ENCODE data around the gene OR10V1. TPM values are rescaled to one million over a fixed set of nuclear protein-coding genes. Genes with fewer than 3 reads are reported as not detected.

The OR10V1 gene
- total and polyA plus RNA-seq, 4 donors, result not detected

- peak; percentile 71 for DNase-seq (ENCODE audit: low spot score)
- under 1% methylated on average over 39 of the region's 39 CpGs for WGBS
- Histone ChIP-seq H3K4me3 (ENCODE audit: low read depth in 1 of 3, low read length in 3 of 3) (peak overlapping the region; percentile 70 to 93 (median 76)), H3K9ac (ENCODE audit: low read depth in 1 of 2, low read length in 2 of 2) (peak overlapping the region; percentile 88 to 90), H3K9me3 (ENCODE audit: control insufficient read depth in 4 of 4, low read length in 3 of 4) (no peaks in the 10 kb centered on the region), H3K36me3 (ENCODE audit: control insufficient read depth in 4 of 4, insufficient read depth in 3 of 4, low read depth in 1 of 4, low read length in 3 of 4) (peaks cover 7 to 24% (median 22%) of the 10 kb centered on the region in 4 donors), H3K27me3 (ENCODE audit: control insufficient read depth in 4 of 4, insufficient read depth in 4 of 4, low read length in 3 of 4) (no peaks in the 10 kb centered on the region), H3K4me1 (ENCODE audit: control insufficient read depth in 4 of 4, insufficient read depth in 4 of 4, low read length in 3 of 4) (peaks cover 0 to 35% (median 18%) of the 10 kb centered on the region in 4 donors), H3K27ac (ENCODE audit: low read depth in 1 of 2, low read length in 2 of 2) (peak overlapping the region; percentile 100)
- TF ChIP-seq JUND (IDR thresholded peaks at IDR 0.05) (no peak), HNF4A (conservative IDR thresholded peaks at IDR 0.05) (peak in 1 of 2 donors; percentile 1), YY1 (IDR thresholded peaks at IDR 0.05) (peak; percentile 13), ATF3 (IDR thresholded peaks at IDR 0.05) (no peak), TAF1 (conservative IDR thresholded peaks at IDR 0.05) (no peak), CTCF (IDR thresholded peaks at IDR 0.05; ENCODE audit: low read depth, low read length, missing input control) (peak; percentile 29), RXRA (IDR thresholded peaks at IDR 0.05) (peak; percentile 65 to 82), RAD21 (IDR thresholded peaks at IDR 0.05) (no peak), MAX (IDR thresholded peaks at IDR 0.05) (no peak), NR2F2 (IDR thresholded peaks at IDR 0.05) (no peak)
Observed at GRCh38 chr11:59668188-59668949, 45.3 kb downstream of the OR10V1 start.

- DNase-seq (ENCODE audit: low spot score), result no peak
- H3K4me1 ChIP-seq (ENCODE audit: control insufficient read depth in 4 of 4, insufficient read depth in 4 of 4, low read length in 3 of 4), result peaks cover 0 to 30% (median 17%) of the 10 kb centered on the region in 4 donors
- WGBS, result 13% methylated on average over 3 of the region's 3 CpGs
- peak overlapping the region; percentile 100 for H3K27ac ChIP-seq (ENCODE audit: low read depth in 1 of 2, low read length in 2 of 2)
- H3K9ac ChIP-seq (ENCODE audit: low read depth in 1 of 2, low read length in 2 of 2), result peak overlapping the region; percentile 88 to 90
- no peaks in the 10 kb centered on the region for H3K27me3 ChIP-seq (ENCODE audit: control insufficient read depth in 4 of 4, insufficient read depth in 4 of 4, low read length in 3 of 4)
- TF ChIP-seq FOXA2 (IDR thresholded peaks at IDR 0.05) (peak; percentile 74), MAX (IDR thresholded peaks at IDR 0.05) (peak; percentile 10), JUND (IDR thresholded peaks at IDR 0.05) (no peak), ATF3 (IDR thresholded peaks at IDR 0.05) (no peak), RAD21 (IDR thresholded peaks at IDR 0.05) (peak in 1 of 2 donors; percentile 4), RXRA (IDR thresholded peaks at IDR 0.05) (peak in 1 of 2 donors; percentile 67), ZBTB33 (IDR thresholded peaks at IDR 0.05) (no peak), CTCF (IDR thresholded peaks at IDR 0.05; ENCODE audit: low read depth, low read length, missing input control) (no peak), YY1 (IDR thresholded peaks at IDR 0.05) (peak; percentile 22), HNF4A (conservative IDR thresholded peaks at IDR 0.05) (peak; percentile 53 to 65), GABPA (IDR thresholded peaks at IDR 0.05 in 1 of 2, conservative IDR thresholded peaks at IDR 0.05 in 1 of 2) (no peak), HNF4G (IDR thresholded peaks at IDR 0.05) (no peak), REST (IDR thresholded peaks at IDR 0.05) (peak; percentile 46), NR2F2 (IDR thresholded peaks at IDR 0.05) (peak; percentile 68), FOXA1 (IDR thresholded peaks at IDR 0.05) (peak; percentile 42), EGR1 (IDR thresholded peaks at IDR 0.05; ENCODE audit: low read depth in 2 of 2) (no peak), SP1 (IDR thresholded peaks at IDR 0.05) (peak; percentile 64), TAF1 (conservative IDR thresholded peaks at IDR 0.05) (no peak)
- H3K36me3 ChIP-seq (ENCODE audit: control insufficient read depth in 4 of 4, insufficient read depth in 3 of 4, low read depth in 1 of 4, low read length in 3 of 4), result peaks cover 7 to 29% (median 25%) of the 10 kb centered on the region in 4 donors
- H3K4me3 ChIP-seq (ENCODE audit: low read depth in 1 of 3, low read length in 3 of 3), result peak overlapping the region; percentile 70 to 93 (median 76)
- H3K9me3 ChIP-seq (ENCODE audit: control insufficient read depth in 4 of 4, low read length in 3 of 4), result no peaks in the 10 kb centered on the region
Observed at GRCh38 chr11:59667812-59668187, 45.8 kb downstream of the OR10V1 start.
